Activated naive CD8-positive, alpha-beta T cell (primary cell): ENCODE results near the gene ELOVL7.
A peak's percentile ranks its signal among the peaks of the same experiment; 100 is the strongest.

Experiments
- H3K27ac Mint-ChIP-seq: one replicate; pipeline ENCODE4 v1.8.0; 2021; ENCODE audit warnings: mixed read lengths
- H3K27me3 Mint-ChIP-seq: one replicate; pipeline ENCODE4 v1.8.0; 2021; ENCODE audit warnings: mixed read lengths
- H3K36me3 Mint-ChIP-seq: one replicate; pipeline ENCODE4 v1.8.0; 2021; ENCODE audit warnings: mixed read lengths
- H3K4me1 Mint-ChIP-seq: one replicate; pipeline ENCODE4 v1.8.0; 2021; ENCODE audit warnings: low read depth, mixed read lengths
- H3K4me3 Mint-ChIP-seq: one replicate; pipeline ENCODE4 v1.8.0; 2021; ENCODE audit warnings: mild to moderate bottlenecking, mixed read lengths
- H3K9me3 Mint-ChIP-seq: one replicate; pipeline ENCODE4 v1.8.0; 2021; ENCODE audit warnings: low read depth, mixed read lengths

The ELOVL7 gene

GRCh38 chr5:60846298-60846697 is 2.2 kb upstream of the ELOVL7 start:
- Mint-ChIP-seq H3K9me3 (no peaks in the 10 kb centered on the region), H3K27me3 (peaks cover 35% of the 10 kb centered on the region), H3K4me3 (no peak overlapping the region), H3K27ac (no peak overlapping the region), H3K36me3 (no peaks in the 10 kb centered on the region), H3K4me1 (peaks cover 9% of the 10 kb centered on the region)

- Mint-ChIP-seq H3K27ac (no peak overlapping the region), H3K4me3 (peak overlapping the region; percentile 72), H3K9me3 (no peaks in the 10 kb centered on the region), H3K27me3 (peaks cover 36% of the 10 kb centered on the region), H3K36me3 (no peaks in the 10 kb centered on the region), H3K4me1 (peaks cover 9% of the 10 kb centered on the region)
These were observed 608 bp downstream of the ELOVL7 start for GRCh38 chr5:60843386-60843935.

- H3K27me3 Mint-ChIP-seq: peaks cover 36% of the 10 kb centered on the region
- no peaks in the 10 kb centered on the region for H3K9me3 Mint-ChIP-seq
- H3K27ac Mint-ChIP-seq: no peak overlapping the region
- H3K36me3 Mint-ChIP-seq: no peaks in the 10 kb centered on the region
- peak overlapping the region; percentile 72 for H3K4me3 Mint-ChIP-seq
- H3K4me1 Mint-ChIP-seq: peaks cover 9% of the 10 kb centered on the region
These were observed 1.1 kb downstream of the ELOVL7 start for GRCh38 chr5:60842871-60843385.

- Mint-ChIP-seq H3K4me1 (peaks cover 9% of the 10 kb centered on the region), H3K36me3 (no peaks in the 10 kb centered on the region), H3K27ac (no peak overlapping the region), H3K9me3 (no peaks in the 10 kb centered on the region), H3K27me3 (peaks cover 32% of the 10 kb centered on the region), H3K4me3 (no peak overlapping the region)
These were observed 2.7 kb downstream of the ELOVL7 start for GRCh38 chr5:60841361-60841760.

GRCh38 chr5:60836131-60836530 is 7.9 kb downstream of the ELOVL7 start:
- Mint-ChIP-seq H3K27ac (no peak overlapping the region), H3K4me1 (no peaks in the 10 kb centered on the region), H3K36me3 (no peaks in the 10 kb centered on the region), H3K27me3 (peaks cover 4% of the 10 kb centered on the region), H3K9me3 (no peaks in the 10 kb centered on the region), H3K4me3 (no peak overlapping the region)

- H3K27ac Mint-ChIP-seq: no peak overlapping the region
- no peaks in the 10 kb centered on the region for H3K9me3 Mint-ChIP-seq
- H3K4me3 Mint-ChIP-seq: no peak overlapping the region
- peaks cover 4% of the 10 kb centered on the region for H3K27me3 Mint-ChIP-seq
- no peaks in the 10 kb centered on the region for H3K36me3 Mint-ChIP-seq
- H3K4me1 Mint-ChIP-seq: no peaks in the 10 kb centered on the region
These were observed 8.5 kb downstream of the ELOVL7 start for GRCh38 chr5:60835554-60835953.

GRCh38 chr5:60833520-60833919 is 10.5 kb downstream of the ELOVL7 start:
- Mint-ChIP-seq H3K27ac (no peak overlapping the region), H3K9me3 (no peaks in the 10 kb centered on the region), H3K36me3 (no peaks in the 10 kb centered on the region), H3K4me3 (no peak overlapping the region), H3K4me1 (no peaks in the 10 kb centered on the region), H3K27me3 (peaks cover 4% of the 10 kb centered on the region)

- Mint-ChIP-seq H3K4me3 (no peak overlapping the region), H3K9me3 (no peaks in the 10 kb centered on the region), H3K27ac (no peak overlapping the region), H3K4me1 (no peaks in the 10 kb centered on the region), H3K27me3 (peaks cover 6% of the 10 kb centered on the region), H3K36me3 (no peaks in the 10 kb centered on the region)
These were observed 13.4 kb downstream of the ELOVL7 start for GRCh38 chr5:60830581-60831127.

- no peak overlapping the region for H3K27ac Mint-ChIP-seq
- H3K27me3 Mint-ChIP-seq: peaks cover 5% of the 10 kb centered on the region
- no peaks in the 10 kb centered on the region for H3K9me3 Mint-ChIP-seq
- no peaks in the 10 kb centered on the region for H3K36me3 Mint-ChIP-seq
- H3K4me1 Mint-ChIP-seq: no peaks in the 10 kb centered on the region
- no peak overlapping the region for H3K4me3 Mint-ChIP-seq
These were observed 14.4 kb downstream of the ELOVL7 start for GRCh38 chr5:60829490-60830266.

- Mint-ChIP-seq H3K36me3 (no peaks in the 10 kb centered on the region), H3K27me3 (peaks cover 5% of the 10 kb centered on the region), H3K9me3 (no peaks in the 10 kb centered on the region), H3K4me1 (no peaks in the 10 kb centered on the region), H3K27ac (no peak overlapping the region), H3K4me3 (no peak overlapping the region)
These were observed 16.9 kb downstream of the ELOVL7 start for GRCh38 chr5:60827201-60827600.

GRCh38 chr5:60826653-60827052 is 17.4 kb downstream of the ELOVL7 start:
- no peaks in the 10 kb centered on the region for H3K36me3 Mint-ChIP-seq
- H3K27me3 Mint-ChIP-seq: peaks cover 5% of the 10 kb centered on the region
- no peaks in the 10 kb centered on the region for H3K9me3 Mint-ChIP-seq
- H3K27ac Mint-ChIP-seq: no peak overlapping the region
- no peaks in the 10 kb centered on the region for H3K4me1 Mint-ChIP-seq
- no peak overlapping the region for H3K4me3 Mint-ChIP-seq

GRCh38 chr5:60823574-60823973 is 20.5 kb downstream of the ELOVL7 start:
- Mint-ChIP-seq H3K36me3 (no peaks in the 10 kb centered on the region), H3K9me3 (no peaks in the 10 kb centered on the region), H3K4me3 (no peak overlapping the region), H3K27ac (no peak overlapping the region), H3K27me3 (peaks cover 2% of the 10 kb centered on the region), H3K4me1 (no peaks in the 10 kb centered on the region)

GRCh38 chr5:60822285-60822556 is 21.8 kb downstream of the ELOVL7 start:
- H3K36me3 Mint-ChIP-seq: no peaks in the 10 kb centered on the region

GRCh38 chr5:60821488-60822284 is 22.4 kb downstream of the ELOVL7 start:
- Mint-ChIP-seq H3K4me1 (no peaks in the 10 kb centered on the region), H3K36me3 (no peaks in the 10 kb centered on the region), H3K9me3 (no peaks in the 10 kb centered on the region), H3K27ac (no peak overlapping the region), H3K27me3 (no peaks in the 10 kb centered on the region), H3K4me3 (no peak overlapping the region)

More at GRCh38 chr5:60822285-60822556, 21.8 kb downstream of the ELOVL7 start:
- Mint-ChIP-seq H3K27me3 (no peaks in the 10 kb centered on the region), H3K4me3 (no peak overlapping the region), H3K27ac (no peak overlapping the region), H3K9me3 (no peaks in the 10 kb centered on the region), H3K4me1 (no peaks in the 10 kb centered on the region)
